Cerebellar cortex (tissue), 1 donor: ENCODE data around the gene GSTO1.
"Not testable (repeated sequence)": the region's sequence is repeated elsewhere in the genome, so short reads cannot be mapped to it uniquely, and the experiment has no call there.

Experiments
- DNase-seq: peaks from one replicate; pipeline ENCODE4 v3.0.0-alpha.2; 2015; ENCODE audit warnings: low spot score

The GSTO1 gene

DNA sequence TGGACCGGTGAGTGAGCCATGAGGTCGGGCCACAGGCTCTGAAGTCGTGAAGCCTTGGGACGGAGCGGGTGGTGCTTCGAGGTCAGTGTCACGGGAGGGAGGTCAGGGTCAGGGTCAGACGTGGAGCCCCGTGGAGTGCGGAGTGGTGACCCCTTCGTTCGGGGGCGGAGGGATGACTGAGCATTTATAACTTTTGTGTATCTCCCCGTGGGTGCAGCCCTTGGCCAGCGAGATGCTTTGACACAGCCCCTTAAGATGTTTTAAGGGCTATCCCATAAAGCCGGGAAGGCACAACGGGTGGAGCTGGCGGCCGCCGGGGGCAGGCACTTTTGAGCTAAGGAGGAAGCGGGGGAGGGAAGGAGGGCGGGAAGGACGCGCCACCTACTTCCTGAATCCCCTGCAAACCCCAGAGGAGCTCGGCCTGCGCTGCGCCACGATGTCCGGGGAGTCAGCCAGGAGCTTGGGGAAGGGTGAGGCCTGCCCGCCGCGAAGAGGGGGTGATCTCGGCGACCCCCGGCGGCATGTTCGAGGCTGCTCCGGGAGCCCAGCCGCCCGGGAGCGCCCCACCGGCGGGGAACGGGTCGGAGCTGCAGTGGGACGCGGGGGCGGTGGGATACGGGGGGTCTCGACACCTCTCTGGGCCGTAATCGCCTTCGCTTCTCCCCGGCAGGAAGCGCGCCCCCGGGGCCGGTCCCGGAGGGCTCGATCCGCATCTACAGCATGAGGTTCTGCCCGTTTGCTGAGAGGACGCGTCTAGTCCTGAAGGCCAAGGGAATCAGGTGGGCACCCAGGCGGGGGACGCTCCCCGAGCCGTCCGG lies at the start of gene GSTO1:
Gene GSTO1, plus strand, starts transcription at position 400 of the 818 bp plus-strand sequence. Its CDS starts 37 bp downstream, at position 437.
- peak; percentile 74 for DNase-seq

DNA sequence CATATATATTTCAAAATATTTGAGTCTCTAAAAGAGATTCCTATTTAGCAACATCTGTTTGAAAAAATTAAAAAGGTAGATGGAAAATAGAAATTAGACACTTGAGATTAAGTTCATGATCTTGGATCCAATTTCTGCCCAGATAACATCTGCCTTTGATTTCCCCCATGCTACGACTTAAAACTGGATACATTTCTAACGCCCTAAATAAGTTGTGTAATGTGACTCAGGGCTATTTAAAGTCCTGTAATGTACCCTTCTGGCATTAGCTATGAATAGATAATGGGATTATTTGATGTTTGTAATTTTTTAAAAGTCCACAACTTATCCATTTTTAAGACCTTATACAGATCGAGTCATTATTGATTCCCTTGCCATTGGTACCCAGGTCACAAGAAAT lies 46.0 kb upstream of the GSTO1 start:
- no peak for DNase-seq

DNA sequence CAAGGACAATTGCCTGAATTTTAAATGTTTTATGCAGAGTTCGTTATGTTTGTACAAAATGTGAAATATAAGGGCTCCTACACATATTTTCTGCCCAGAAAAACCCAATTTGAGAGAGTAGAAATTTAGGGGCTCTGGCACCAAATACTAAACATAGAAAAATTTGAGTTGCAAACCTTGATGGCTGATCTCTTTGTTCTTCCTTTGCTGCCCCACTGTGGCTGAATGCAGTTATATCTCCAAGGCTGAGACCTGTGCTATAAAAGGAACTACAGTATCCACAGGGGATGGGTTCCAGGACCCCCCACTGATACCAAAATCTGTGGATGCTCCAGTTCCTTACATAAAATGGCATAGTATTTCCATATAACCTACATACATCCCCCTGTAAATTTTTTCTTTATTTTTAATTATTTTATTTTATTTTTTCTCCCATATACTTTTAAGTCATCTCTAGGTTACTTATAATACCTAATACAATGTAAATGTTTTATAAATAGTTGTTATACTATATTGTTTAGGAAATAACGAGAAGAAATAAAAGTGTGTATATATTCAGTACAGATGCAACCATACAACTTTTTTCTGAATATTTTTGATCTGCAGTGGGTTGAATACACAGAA lies 45.0 kb upstream of the GSTO1 start:
- DNase-seq, result peak; percentile 74

DNA sequence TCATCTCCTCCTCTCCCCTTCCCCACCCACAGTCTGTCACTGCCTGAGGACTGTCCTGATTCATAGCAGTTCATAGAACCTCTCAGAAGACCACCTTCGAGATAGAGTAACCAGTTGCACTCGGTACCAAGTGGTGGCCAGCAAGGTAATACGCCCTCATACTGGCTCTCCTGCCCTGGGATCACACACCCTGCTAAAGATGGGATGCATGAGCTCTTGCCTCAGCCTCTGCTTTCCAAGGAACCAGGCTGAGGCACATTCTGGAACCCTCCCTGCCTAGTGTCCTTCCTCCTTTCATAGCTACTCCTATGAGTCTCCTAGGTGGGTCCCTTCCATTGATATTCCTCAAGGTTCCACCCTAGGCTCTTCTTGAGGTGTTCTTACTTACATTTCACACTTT lies 38.1 kb upstream of the GSTO1 start:
- DNase-seq, result no peak

DNA sequence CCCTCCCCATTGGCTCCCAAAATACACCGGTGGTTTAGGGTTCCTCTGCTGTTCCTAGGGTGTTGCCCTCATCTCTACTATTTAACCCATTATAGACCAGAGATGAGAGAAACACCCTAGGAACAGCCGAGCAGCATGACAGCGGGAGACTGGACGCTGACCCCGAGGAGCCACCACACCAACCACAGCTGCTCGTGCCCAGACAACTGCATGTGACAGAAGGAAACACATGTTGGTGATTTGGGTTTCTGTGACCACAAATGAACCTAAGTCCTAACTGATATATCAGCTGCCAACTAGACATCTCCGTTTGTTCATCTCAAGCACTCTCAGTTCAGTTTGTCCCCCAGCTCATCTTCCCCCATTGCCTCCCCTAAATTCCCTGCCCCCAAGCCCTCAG lies 35.9 kb upstream of the GSTO1 start:
- DNase-seq, result no peak

DNA sequence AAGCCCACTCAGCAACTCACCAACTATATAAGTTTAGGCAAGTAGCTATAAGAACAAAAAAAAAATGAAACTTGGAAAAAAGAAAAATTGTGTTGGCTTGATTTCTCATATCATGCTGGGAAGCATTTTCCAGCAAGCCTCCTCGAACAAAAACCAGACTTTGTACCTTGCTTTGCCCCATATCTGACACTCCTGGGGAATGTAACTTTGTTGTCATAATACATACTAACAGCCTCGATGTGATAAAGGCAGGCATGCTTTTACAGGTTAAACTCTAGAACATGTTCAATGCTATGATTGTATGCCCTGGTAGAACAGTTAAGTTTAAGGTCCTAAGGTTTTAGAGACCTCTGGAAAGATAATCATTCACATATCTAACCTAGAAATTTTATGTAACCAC lies 34.2 kb upstream of the GSTO1 start:
- DNase-seq, result no peak

DNA sequence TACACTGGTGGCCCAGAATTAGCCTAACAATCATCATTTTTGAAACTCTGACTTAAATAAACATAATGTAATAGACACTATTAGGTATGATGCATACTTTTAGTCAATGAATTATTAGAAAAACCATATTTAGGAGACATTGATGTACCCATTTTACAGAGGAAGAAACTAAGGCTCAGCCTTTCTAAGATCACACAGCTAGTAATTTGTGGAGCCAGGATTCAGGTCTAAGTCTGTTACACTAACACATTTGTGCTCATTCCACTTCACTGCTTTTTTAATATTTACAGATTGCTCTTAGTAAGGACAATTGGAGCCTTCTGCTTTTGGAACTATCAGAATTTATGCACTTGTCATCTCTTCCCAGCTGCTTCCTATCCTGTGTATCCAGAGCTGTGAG lies 31.4 kb upstream of the GSTO1 start:
- DNase-seq, result no peak

DNA sequence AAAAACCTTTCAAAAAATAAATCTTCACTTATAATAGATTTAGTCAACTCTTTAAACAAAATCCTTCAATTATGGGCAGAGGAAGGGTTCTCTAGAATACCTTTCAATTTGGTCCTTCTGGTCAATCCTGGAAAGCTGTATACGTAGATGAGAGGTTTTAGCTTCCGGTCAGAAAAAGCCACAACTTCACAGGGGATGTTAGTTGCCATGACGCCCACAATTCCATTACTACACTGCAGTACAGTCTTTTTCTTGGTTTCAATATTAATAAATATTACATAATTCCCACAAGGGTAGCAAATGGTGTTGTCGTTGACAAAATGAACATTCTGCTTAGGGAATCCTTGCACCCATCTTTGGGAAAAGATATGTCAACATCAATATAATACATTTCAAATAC lies 24.2 kb upstream of the GSTO1 start:
- no peak for DNase-seq

DNA sequence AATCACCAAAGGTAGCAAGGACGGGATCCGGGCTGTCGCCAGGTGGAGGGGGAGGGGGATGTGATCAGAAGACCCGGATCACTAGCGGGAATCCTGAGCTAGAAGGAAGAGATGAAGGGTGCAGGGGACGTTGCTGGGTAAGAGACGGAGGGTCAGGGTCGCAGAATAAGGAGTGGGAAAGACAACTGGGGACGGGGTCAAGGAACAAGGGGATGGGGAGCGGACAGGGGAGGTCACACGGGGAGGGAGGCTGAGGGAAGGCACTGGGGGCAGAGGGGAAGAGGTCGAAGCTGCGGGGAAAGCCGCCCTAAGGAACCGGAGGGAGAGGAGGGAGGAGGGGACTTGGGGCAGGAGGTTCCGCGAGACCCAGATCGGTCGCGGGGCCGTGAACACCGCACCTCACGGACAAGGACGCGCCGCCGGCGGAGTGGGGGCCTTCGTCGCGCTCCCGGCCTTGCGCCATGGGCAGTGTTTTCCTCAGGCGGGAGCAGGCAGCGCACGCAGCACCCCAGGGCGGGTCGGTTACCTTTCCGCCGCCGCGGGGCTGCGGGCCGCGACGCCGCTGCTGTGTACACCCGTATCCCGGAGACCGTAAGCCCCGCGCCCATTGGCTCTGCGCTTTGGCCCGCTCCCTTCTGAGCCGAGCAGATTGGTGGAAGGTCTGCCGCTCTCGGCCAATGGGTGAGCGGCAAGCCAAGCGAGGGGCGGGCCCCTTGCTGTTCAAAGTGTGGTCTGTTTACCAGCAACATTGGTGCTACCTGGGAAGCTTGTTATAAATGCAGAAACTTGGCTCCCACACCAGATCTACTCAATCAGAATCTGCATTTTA lies 22.7 kb upstream of the GSTO1 start, which contains the start of gene CFAP43:
Gene CFAP43, minus strand, starts transcription at position 581 of the 829 bp plus-strand sequence. Its CDS starts 118 bp downstream, at position 463.
- DNase-seq, result peak; percentile 96

DNA sequence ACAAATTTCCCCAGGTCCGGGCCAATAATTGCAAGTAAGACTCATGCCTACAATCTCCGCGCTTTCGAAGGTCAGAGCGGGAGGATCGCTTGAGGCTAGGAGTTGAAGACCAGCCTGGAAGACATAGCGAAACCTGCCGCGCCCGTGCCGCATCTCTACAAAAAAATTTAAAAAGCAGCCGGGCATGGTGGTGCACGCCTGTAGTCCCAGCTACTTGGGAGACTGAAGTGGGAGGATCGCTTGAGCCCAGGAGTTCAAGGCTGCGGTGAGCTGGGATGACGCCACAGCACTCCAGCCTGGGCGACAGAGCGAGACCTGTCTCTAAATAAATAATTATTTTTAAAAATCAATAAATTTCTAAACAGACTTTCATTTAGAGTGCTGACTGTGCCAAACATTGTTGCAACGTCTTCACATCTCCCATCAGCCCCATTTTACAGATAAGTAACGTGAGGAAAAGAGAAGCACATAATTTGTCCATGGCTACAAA lies 22.0 kb upstream of the GSTO1 start:
- no peak for DNase-seq

DNA sequence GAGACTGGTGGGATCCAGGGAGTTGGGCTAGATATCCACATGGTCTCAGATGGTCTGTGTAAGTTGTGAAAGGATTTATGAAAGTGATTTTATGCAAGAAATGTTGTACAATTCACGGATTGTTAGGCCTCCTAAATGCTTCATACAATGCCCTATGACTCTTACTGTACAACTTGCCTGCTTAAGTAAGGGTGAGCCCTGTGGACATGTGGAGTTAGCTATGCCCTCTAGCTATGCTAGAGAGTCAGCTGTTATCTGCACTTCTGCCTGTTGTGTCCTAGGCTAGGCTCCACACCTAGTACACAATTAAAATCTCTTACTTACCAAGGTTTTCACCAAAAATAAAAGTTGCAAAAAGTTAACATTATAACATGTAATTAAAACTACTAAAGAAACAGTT lies 20.9 kb upstream of the GSTO1 start:
- no peak for DNase-seq

DNA sequence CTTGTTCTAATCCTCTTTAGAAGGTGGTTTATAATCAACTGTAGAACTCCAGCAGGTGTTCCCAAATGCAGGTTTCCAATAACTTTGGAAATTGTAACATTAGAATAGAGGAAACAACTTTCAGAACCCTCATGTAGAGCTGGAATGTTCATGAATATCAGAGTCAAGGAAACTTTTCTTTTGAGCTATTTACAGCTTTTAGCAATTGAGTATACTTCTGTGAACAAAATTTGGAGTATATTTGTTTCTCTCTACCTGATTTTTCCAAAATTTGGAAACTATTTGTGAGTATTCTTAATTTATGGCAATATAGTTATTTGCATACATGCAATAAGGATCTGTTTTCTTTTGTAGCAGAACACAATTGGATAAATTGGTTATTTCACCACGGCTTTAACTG lies 19.8 kb upstream of the GSTO1 start:
- no peak for DNase-seq

DNA sequence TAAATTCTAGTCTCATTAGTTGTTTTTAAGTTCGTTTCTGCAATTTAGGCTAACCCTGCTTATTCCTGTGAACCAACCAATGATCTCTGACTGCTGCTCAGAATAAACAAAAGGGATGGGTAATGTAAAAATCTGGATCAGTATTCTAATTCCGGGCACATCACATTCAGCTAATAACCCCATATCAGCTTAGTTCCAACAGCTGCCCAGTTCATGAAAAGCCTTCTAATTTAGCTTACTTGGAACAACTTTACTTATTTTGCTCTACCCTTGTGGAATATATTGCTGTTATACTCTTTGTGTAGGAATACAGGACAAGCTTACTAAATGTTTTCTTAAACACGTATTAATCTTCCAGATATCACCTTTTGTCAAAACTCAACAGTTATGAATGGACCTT lies 18.9 kb upstream of the GSTO1 start:
- DNase-seq, result no peak

DNA sequence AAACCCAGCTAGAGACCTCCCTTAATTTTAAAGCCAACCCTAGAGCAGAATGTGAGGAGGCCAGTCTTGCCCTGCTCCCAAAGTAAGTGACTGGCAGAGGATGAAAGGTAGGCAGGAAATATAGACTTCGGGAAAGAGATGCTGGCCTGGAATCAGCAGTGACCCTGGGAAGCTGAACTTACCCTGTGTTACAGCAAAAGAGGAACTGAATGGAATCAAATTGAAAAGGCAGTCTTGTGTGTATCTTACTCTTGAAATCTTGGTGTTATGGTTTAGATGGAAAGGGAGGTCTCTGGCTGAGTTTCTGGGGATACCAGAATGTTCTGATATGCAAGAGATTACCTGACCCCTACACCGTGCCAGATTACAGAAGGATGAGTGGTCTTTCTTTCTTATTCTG lies 14.6 kb upstream of the GSTO1 start:
- DNase-seq, result no peak

DNA sequence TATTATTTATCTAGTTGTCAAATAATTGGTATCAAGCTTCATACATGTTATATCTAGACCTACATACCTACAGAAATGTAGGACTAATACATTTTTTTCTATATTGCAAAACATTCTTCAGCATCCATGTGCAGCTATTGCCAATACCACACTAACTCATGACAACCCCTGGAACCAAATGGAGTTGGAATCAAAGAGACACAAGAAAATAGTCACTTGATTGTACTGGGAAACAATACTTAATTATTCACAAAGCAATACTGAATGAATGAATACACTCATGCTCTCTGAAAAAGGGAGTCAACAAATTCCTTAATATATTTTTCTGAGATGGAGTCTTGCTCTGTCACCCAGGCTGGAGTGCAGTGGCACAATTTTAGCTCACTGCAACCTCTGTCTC lies 12.1 kb upstream of the GSTO1 start:
- DNase-seq, result no peak

DNA sequence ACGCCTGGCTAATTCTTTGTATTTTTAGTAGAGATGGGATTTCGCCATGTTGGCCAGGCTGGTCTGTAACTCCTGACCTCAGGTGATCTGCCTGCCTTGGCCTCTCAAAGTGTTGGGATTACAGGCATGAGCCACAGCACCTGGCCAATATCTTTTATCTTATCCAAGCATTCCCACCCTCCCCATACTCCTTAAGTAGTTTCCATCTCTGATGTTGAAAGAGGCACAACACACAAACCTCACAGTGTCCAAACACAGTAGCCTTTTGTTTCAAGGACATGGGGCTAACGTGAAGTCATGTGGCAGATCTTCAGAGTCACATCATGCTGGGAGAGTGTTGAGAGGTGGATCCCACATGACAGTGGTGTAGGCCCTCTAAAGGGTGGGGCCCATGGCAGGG lies 11.7 kb upstream of the GSTO1 start:
- not testable (repeated sequence) for DNase-seq

DNA sequence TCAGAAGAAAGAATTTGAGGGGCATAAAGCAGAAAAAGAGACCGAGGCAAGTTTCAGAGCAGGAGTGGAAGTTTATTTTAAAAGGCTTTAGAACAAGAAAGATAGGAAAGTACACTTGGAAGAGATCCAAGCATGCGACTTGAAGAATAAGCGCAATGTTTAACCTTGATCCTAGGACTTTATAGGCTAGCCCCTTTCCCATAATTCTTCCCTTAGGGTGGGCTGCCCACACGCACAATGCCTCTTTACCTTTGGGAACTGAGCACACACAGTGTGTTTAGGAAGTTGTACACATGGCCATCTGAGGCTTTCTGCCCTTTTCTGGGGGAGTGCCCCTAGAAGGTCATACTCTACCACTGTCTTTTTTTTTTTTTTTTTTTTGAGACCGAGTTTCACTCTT lies 11.2 kb upstream of the GSTO1 start:
- no peak for DNase-seq

DNA sequence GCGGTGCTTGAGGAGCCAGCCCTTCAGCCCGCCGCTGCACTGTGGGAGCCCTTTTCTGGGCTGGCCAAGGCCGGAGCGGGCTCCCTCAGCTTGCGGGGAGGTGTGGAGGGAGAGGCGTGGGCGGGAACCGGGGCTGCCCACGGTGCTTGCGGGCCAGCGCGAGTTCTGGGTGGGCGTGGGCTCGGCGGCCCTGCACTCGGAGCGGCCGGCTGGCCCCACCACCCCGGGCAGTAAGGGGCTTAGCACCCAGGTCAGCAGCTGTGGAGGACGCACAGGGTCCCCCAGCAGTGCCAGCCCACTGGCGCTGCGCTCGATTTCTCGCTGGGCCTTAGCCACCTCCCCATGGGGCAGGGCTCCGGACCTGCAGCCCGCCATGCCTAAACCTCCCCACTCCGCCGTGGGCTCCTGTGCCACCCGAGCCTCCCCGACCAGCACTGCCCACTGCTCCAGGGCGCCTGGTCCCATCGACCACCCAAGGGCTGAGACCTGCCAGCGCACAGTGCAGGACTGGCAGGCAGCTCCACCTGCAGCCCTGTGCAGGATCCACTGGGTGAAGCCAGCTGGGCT lies 9.5 kb upstream of the GSTO1 start:
- no peak for DNase-seq

DNA sequence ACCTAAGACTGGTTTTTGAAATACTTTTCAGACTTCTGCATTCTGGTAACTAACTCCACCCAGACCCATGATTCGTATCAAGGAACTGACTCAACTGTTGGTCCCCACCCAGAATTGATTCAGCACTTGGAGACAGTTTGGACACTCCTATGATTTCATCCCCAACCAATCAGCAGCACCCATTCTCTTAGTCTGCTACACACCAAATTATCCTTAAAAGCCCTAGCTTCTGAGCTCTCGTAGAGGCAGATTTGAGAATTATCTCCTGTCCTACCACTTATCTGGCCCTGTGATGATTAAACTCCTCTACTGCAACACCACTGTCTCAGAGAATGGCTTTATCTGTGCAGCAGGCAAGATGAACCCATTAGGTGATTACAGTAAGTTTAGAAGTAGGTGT lies 7.7 kb upstream of the GSTO1 start:
- DNase-seq, result no peak

DNA sequence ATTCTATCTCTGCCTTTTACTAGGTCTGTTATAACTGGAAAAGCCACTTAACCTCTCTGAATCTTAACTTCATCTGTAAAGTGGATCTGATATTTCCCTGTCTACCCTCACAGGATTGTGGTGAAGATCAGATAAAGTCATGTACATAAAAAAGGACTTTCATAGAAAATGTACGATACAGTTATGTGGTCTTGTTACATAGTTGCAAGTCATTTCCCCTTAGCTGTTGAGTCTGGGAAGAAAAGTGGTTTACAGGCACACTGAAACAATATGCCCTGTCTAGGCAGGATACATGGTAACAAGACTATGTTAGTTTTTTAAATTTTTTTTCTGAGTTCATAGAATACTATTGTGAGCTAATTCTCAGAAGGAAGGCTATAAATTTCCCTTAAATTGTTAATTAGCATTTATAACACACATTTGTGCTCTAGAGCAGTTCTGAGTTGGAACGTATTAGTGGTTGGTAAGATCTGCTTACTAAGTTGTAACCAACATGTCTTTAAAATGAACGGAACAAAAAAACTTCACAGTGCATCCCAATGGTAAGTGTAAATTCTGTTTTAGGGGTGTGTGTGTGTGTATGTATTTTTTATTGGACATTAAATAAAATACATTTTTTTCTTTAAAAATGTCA lies 7.1 kb upstream of the GSTO1 start:
- no peak for DNase-seq

DNA sequence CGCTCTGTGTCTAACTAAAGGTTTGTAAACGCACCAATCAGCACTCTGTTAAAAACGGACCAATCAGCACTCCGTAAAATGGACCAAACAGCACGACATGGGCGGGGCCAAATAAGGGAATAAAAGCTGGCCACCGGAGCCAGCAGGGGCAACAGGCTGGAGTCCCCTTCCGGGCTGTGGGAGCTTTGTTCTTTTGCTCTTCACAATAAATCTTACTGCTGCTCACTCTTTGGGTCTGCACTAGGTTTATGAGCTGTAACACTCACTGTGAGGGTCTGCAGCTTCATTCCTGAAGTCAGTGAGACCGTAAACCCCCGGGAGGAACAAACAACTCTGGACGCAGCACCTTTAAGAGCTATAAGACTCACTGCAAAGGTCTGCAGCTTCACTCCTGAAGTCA lies 5.8 kb upstream of the GSTO1 start:
- not testable (repeated sequence) for DNase-seq

DNA sequence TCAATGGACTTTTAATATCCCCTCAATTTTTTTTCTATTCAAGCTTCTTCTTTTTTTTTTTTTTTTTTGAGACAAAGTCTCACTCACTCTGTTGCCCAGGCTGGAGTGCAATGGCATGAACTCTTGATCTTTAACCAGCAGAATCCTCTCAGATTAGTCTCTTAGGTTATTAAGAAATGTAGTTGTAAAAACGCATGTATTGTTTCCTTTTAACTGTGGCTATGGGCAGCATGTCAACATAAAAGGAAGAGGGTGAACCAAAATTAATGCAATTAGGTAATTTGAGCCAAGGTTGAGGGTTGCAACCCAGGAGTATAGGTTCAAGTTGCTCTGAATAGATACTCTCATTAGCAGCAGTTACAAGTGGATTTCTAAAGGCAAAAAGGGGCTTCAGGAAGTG lies 4.3 kb upstream of the GSTO1 start:
- DNase-seq, result no peak
